GM20431 (cell line): ENCODE measurements around the gene STMN3.
"Not testable (repeated sequence)": the region's sequence is repeated elsewhere in the genome, so short reads cannot be mapped to it uniquely, and the experiment has no call there.

Source experiments
- in situ Hi-C: fragments of 300-500 bp; cut with MseI, MboI; formaldehyde crosslinking; loops from one replicate; pipeline ENCODE4 v1.15.0; 2020; ENCODE audit warnings: low sequenced_read_pairs; ENCODE audit not compliant: unreplicated experiment

Gene STMN3

DNA sequence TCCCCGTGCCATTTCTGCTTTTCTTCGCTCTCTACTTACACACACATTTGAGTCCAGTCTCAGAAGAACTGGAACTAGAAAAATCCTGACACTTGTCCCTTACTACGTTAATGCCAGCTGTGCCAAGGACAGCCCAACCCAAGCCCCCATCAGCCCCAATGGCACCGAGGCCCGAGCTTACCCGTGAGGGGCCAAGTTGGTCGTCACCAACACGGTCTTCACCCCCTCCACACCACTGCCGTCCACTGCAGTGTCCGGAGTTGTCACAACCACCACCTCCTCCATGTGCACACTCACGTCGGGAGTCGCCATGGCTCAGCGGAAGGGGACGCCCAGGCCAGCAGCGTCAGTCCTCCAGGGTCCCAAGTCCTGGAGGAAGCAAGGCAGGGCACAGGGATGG lies 34.1 kb downstream of the STMN3 start:
- in situ Hi-C loops: no loop called here

DNA sequence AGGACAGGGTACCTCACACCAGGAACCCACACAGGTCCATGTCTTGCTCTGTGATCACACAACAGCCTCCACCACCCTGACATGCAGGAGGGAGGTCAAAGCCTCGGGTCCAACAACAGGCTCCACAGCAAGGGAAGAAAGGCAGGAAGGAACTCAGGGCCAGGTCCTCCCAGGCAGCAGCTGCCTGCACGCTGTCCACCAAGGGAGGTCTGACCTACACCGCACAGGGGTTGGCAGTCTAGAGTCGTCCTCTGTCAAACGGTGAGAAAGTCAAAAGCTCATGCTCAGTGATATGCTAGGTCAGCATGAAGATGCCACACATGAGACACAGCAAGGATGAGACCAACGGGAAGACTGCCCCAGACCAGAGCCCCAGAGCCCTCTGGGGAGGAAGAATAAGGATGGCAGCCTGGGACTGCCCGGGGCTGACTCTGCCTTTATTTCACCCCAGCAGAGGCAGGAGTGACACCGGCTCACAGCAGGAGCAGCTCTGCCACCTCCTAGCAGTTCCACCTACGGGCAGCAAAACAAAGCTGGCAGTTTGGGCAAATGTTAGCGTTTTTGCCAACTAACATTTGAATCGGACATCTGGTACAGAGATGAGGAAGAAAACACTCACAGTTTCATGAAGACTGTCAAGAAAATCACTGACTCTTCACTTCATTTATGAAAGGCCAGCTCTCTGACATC lies 34.8 kb downstream of the STMN3 start:
- in situ Hi-C loops: no loop called here

GRCh38 chr20:63617876-63618265 lies 35.4 kb downstream of the STMN3 start:
- in situ Hi-C loops: no loop called here

DNA sequence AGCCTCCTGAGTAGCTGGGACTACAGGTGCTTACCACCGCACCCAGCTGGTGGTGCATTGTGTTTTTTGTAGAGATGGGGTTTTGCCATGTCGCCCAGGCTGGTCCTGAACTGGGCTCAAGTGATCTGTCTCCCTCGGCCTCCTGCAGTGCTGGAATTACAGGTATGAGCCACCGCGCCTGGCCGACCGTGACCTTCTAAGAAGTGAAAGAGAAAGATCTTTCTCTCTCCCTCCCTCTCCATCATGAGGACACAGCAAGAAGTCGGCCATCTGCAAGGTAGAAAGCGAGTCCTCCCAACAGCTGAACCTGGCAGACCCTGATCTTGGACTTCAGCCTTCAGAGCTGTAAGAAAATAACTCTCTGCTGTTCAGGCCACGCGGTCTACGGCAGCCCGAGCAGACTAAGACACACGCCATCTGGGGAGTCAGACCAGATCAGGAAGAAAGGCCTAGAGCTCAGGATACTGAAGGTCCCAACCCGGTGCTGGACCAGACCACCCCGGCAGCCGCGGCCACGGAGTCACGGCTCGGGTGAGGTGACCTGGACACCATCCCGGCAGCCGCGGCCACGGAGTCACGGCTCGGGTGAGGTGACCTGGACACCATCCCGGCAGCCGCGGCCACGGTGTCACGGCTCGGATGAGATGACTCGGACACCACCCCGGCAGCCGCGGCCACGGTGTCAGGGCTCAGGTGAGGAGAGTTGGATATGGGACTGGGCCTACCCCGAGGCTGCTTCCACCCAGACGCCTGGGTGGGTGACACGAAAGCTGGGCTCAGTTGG lies 35.9 kb downstream of the STMN3 start:
- in situ Hi-C loops: no loop called here

DNA sequence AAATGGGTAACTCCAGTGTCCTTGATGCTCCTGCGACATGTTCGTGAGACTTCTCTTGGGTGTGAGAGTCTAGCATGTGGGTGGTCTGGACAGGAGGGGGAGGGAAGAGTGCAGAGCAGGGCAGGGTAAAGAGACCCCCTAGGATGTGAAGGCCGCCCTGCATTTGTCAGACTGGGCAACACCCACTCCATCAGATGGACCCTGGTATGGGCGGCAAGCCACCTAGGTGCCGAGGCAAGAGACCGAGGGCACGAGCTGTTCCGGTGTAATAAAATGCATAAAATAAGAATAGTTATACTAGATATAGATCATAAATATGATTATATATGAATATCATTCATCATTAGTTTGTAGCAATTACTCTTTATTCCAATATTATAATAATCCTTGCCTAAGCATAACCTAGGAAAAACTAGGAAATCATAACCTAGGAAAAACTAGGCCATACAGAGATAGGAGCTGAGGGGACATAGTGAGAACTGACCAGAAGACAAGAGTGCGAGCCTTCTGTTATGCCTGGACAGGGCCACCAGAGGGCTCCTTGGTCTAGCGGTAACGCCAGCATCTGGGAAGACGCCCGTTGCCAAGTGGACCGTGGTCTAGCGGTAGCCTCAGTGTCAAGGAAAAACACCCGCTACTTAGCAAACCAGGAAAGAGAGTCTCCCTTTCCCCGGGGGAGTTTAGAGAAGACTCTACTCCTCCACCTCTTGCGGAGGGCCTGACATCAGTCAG lies 39.2 kb downstream of the STMN3 start:
- in situ Hi-C loops: not testable (repeated sequence)

GRCh38 chr20:63612276-63612931 lies 40.8 kb downstream of the STMN3 start:
- in situ Hi-C loops: no loop called here

DNA sequence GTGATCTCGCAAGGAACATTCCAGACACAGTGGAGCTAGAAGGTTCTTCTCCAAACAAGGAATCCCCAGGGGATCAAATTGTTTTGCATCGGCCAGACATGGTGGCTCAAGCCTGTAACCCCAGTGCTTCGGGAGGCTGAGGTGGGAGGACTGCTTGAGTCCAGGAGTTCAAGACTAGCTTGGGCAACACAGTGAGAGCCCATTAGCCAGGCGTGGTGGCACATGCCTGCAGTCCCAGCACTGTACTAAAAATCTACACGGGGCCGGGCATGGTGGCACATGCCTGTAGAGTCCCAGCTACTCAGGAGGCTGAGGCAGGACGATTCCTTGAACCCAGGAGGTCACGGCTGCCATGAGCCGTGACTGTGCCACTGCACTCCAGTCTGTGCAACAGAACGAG lies 41.6 kb downstream of the STMN3 start:
- in situ Hi-C loops: no loop called here

DNA sequence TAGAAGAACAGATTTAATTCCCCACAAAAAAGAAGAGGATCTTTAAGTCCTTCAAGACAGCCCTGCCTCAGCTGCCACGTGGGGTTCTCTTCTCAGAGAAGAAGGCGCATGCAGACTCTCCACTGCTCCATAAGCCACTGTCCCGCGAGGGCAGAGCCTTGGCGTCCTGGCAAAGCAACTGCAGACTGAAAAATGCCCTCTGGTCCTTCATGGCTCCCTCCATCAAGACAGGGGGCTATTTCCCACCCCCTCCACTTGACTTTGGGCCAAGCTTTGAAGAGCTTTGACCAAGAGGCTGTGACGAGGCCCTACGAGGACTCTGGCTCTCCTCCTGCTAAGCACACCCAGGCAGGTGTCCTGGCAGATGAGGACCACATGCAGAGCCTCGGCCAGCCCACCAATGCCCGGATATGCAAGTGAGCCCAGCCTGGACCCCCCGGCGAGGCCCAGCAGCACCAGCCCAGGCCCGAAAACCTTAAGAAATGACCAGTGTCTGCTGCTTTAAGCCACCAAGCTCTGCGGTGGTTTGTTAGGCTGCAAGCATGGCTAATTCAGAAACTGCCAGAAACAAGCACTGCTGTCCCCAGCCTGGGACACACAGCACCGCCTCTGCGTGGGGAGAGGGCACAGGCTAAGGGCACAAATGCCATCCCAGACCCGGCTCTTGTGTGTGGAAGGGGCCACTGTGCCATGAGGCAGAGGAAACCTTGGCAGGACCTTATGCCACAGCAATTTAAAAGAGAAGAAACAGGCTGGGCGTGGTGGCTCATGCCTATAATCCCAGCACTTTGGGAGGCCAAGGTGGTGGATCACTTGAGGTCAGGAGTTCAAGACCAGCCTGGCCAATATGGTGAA lies 42.4 kb downstream of the STMN3 start:
- in situ Hi-C loops: no loop called here

GRCh38 chr20:63606686-63607085 lies 46.5 kb downstream of the STMN3 start:
- in situ Hi-C loops: no loop called here

DNA sequence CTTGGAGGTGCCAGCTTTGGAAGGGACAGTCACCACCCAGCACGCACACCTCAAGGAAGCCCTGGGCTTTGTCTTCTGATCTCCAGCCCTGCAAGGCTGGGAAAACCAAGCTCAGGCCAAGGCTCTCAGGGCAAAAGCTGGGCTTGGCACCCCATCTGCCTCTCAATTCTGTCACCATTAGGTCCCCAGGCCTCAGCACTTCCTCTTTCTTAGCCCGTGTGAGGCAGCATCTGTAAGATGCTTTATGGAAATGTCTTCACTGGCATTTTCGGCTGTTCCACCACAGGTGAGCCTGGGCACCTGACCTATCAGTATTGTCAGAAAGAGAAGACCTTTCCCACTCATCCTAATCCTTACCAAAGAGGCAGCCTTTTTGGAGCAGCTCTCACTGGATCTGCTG lies 50.9 kb downstream of the STMN3 start:
- in situ Hi-C loops: no loop called here

- in situ Hi-C loops: not testable (repeated sequence)
Observed at GRCh38 chr20:63601679-63602078, 51.5 kb downstream of the STMN3 start.

DNA sequence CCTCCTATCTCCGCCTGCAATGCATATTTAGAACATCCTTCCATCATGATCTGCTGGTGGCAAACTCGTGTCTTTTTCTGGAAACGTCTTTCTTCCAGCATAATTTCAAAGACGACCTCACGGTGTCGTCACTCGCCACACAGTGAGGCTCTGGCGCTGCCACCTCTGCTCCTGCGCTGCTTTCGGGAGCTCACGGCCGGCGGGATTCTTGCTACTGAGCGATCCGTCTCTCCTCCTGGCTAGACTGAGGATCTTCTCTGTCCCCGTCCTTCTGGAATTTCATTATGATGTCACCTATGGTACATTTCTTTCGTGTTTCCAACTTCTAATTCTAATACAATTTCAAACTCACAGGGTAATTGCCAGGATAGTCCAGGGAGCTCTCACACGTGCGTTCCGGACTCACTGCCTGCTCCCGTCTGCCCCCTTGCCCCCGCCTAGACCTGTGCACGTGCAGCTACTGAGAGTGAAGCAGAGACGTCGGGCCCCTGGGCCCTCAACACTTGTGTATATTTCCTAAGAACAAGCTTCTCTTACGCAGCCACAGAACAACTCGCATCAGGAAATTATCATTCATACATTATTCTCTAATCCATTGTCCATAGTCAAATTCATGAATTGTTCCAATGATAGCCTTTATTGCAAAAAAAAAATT lies 53.7 kb downstream of the STMN3 start:
- in situ Hi-C loops: no loop called here

DNA sequence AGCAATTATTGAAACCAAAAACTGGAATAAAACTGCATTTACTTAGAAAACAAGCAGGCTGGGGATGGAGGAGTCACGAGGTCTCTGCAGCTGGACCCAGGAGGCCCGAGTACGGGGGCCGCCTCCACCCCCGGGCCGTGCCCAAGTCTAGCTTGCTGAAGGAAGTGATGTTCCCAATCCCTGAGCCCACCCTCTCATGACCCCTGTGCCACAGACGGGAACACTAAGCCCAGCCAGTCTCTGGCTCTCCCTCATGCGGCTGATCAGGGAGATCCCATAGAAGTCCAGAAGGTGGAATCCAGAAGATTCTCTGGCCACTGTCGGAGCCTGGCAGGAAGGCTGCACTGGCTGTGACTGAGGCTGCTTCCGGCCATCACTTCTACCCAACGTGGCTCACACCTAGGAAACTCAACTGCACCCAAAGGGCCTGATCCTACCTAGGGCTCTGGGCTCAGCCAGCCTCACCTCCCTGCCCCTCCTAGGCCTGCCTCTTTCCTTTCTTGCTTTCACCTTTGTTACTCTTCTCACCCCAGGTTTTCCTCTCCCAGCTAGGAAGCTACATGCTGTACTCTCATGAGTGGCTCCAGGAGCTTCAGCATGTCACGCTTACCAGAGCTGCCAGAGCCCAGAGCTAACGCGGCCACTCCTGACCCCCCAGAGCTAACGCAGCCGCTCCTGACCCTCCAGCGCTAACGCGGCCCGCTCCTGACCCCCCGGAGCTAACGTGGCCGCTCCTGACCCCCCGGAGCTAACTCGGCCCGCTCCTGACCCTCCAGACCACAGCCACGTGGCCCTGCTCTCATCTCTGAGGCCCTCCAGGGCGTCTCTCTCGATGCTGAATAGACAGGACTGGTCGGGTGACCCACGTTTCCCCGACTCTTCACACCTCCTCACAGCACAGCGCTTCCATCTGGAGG lies 54.5 kb downstream of the STMN3 start:
- in situ Hi-C loops: no loop called here

GRCh38 chr20:63597651-63598478 lies 55.4 kb downstream of the STMN3 start:
- in situ Hi-C loops: no loop called here

DNA sequence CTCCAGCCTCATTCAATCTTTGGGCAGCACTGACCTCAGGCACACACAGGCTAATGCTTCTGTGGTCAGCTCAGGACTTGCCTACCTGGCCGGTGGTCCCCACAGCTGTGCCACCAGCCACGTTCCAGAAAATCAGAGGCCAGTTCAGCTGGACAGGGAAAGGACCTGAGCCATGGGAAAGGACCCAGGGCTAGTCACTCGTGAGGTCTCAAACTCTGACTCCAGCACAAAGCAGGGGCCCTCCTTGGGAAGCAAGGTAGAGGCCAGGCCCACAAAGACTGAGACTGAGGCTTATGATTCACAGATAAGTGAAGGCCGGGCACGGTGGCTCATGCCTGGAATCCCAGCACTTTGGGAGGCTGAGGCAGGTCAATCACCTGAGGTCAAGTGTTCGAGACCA lies 56.8 kb downstream of the STMN3 start:
- in situ Hi-C loops: no loop called here

- in situ Hi-C loops: no loop called here
Observed at GRCh38 chr20:63595416-63596127, 57.7 kb downstream of the STMN3 start.
